ENCODE data around the gene PKIB. TPM values are rescaled to one million over a fixed set of nuclear protein-coding genes. Genes with fewer than 3 reads are reported as not detected.

The PKIB gene
- total RNA-seq, 4 donors from 2014 or later, result 4.3 to 13.3 (median 10.4) TPM

DNA sequence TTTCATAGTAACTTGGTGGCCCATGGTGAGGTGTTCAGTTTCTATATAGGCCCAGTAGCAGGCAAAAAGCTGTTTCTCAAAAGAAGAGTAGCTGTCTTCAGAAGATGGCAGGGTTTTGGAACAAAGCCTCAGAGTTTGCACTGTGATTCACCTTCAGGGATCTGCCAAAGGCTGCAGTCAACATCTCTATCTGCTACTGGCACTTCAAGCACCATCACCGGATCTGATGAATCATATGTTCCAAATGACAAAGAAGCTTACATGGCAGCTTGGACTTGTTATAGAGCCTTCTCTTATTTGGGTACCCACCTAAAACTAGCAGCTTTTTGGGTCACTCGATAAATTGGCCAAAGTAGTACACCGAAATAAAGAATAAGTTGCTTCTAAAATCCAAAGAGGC is 39.5 kb downstream of the PKIB start:
- intact Hi-C loops (cut with DNase I; ENCODE audit: low total_unique reads), result no loop called here
- H3K4me3 ChIP-seq (ENCODE audit: low read depth, poor library complexity, severe bottlenecking), result no peak overlapping the region
- 87 to 92% methylated on average over 3 of the region's 3 CpGs for WGBS, 2 donors
- TF ChIP-seq, protein P1, sequence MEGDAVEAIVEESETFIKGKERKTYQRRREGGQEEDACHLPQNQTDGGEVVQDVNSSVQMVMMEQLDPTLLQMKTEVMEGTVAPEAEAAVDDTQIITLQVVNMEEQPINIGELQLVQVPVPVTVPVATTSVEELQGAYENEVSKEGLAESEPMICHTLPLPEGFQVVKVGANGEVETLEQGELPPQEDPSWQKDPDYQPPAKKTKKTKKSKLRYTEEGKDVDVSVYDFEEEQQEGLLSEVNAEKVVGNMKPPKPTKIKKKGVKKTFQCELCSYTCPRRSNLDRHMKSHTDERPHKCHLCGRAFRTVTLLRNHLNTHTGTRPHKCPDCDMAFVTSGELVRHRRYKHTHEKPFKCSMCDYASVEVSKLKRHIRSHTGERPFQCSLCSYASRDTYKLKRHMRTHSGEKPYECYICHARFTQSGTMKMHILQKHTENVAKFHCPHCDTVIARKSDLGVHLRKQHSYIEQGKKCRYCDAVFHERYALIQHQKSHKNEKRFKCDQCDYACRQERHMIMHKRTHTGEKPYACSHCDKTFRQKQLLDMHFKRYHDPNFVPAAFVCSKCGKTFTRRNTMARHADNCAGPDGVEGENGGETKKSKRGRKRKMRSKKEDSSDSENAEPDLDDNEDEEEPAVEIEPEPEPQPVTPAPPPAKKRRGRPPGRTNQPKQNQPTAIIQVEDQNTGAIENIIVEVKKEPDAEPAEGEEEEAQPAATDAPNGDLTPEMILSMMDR (IDR thresholded peaks at IDR 0.05), result no peak
- no peak for TF ChIP-seq POLR2A (IDR thresholded peaks at IDR 0.05)
- no peak for DNase-seq (ENCODE audit: low spot score in 2 of 2)

DNA sequence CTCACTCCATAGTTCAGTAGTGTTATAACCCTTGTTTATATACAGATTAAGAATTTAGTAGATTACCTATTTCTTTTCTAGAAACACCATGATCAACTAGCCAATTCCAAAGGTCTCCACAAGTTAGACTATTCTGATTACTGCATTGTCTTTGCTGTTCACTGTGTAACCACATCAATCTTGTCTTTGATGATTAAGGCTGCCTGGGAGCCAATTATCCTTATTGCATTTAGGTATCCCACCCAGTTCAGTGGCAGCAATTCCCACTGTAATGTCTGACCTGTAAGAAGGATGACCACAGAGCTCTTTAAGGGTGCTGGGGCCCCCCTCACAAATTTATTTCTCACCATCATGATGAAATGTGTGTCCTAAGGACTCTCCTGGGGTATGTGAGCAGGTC is 40.2 kb downstream of the PKIB start:
- H3K4me3 ChIP-seq (ENCODE audit: low read depth, poor library complexity, severe bottlenecking), result no peak overlapping the region
- no peak for TF ChIP-seq POLR2A (IDR thresholded peaks at IDR 0.05)
- TF ChIP-seq, protein P1 (IDR thresholded peaks at IDR 0.05), result no peak
- intact Hi-C loops (cut with DNase I; ENCODE audit: low total_unique reads), result no loop called here
- DNase-seq (ENCODE audit: low spot score in 2 of 2), result no peak

DNA sequence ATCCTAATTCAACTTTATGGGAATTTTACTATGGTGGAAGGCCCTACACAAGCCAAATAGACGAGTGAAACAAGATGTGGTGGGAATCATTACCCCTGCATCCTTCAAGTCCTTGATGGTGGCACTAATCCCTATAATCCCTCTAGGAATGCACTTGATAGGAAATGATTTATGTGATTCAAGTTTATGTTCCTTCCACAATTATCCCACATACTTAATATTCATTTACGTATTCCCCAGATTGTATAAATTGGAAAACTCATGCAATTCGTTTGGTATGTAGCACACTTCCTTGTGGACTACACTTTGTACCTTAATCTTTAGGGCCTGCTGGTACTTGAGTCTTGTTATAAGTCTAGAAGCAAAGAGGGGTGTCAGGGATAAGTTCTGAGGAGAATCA is 40.8 kb downstream of the PKIB start:
- TF ChIP-seq, protein P1 (IDR thresholded peaks at IDR 0.05), result no peak
- TF ChIP-seq POLR2A (IDR thresholded peaks at IDR 0.05), result no peak
- WGBS, 2 donors, result 63 to 66% methylated on average over 3 of the region's 3 CpGs
- DNase-seq (ENCODE audit: low spot score in 2 of 2), result no peak
- intact Hi-C loops (cut with DNase I; ENCODE audit: low total_unique reads), result no loop called here
- no peak overlapping the region for H3K4me3 ChIP-seq (ENCODE audit: low read depth, poor library complexity, severe bottlenecking)

DNA sequence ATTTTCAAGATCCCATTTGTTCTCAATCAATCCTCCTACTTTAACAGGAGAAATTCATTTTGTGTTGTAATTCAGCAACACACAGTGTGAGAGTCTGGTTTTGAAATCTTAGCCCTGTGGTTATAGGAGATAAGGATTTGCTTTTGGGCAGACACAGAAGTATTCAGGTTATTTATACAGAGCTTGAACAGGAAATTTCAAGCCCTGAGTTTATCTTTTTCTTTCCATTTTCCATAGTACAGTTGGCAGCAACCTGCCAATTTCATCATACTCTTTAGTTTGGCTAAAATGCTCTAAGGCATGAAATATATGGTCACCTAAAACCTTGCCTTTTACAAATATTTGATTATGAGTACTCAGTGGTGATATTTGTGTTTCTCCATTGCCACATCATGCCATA is 41.4 kb downstream of the PKIB start:
- intact Hi-C loops (cut with DNase I; ENCODE audit: low total_unique reads), result no loop called here
- no peak for DNase-seq (ENCODE audit: low spot score in 2 of 2)
- no peak for TF ChIP-seq POLR2A (IDR thresholded peaks at IDR 0.05)
- TF ChIP-seq, protein P1 (IDR thresholded peaks at IDR 0.05), result no peak
- no peak overlapping the region for H3K4me3 ChIP-seq (ENCODE audit: low read depth, poor library complexity, severe bottlenecking)

DNA sequence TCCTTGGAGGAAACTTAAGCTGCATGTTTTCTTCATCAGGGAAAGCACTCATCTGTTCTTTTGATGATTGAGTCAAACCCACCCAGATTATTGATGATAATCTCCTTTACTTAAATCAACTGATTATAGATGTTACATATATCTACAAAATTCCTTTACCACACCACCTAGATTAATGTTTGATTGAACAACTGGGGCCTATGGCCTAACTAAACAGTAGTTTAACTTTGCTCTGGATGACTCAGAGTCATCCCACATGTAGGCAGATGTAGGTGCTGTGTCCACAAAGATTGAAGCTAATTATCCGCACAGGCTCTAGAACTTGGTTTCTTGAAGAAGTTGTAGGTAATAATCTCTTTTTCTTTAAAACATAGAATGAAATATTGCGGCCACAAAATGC is 42.2 kb downstream of the PKIB start:
- TF ChIP-seq POLR2A (IDR thresholded peaks at IDR 0.05), result no peak
- TF ChIP-seq, protein P1 (IDR thresholded peaks at IDR 0.05), result no peak
- H3K4me3 ChIP-seq (ENCODE audit: low read depth, poor library complexity, severe bottlenecking), result no peak overlapping the region
- 90 to 97% methylated on average over 2 of the region's 2 CpGs for WGBS, 2 donors
- no peak for DNase-seq (ENCODE audit: low spot score in 2 of 2)
- intact Hi-C loops (cut with DNase I; ENCODE audit: low total_unique reads), result no loop called here

DNA sequence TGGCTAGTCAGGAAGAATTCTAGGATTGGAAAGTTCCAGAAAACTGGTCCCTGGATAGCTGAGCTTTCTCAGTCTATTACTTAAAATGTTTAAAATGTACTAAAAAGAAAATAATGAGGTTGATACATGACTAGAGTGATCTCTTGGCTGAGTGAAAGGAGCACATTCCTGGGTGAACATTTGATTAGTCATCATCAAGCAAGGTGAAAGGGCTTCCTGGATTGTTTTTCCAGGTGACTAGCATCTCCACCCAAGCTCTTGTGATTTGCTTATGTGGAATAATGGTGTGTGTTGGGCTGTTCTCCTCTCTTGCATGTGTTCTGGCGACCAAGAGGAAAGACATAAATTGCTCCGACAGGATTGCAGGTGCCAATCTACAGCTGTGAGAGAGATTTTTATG is 42.9 kb downstream of the PKIB start:
- no peak for TF ChIP-seq POLR2A (IDR thresholded peaks at IDR 0.05)
- TF ChIP-seq, protein P1 (IDR thresholded peaks at IDR 0.05), result no peak
- H3K4me3 ChIP-seq (ENCODE audit: low read depth, poor library complexity, severe bottlenecking), result no peak overlapping the region
- intact Hi-C loops (cut with DNase I; ENCODE audit: low total_unique reads), result no loop called here
- WGBS, 2 donors, result 57 to 80% methylated on average over 2 of the region's 2 CpGs
- no peak for DNase-seq (ENCODE audit: low spot score in 2 of 2)

Data from lower leg skin (tissue), 4 donors.